Fibroblast of gingiva (primary cell): ENCODE measurements around the gene PSMC5.

Experiments
- DNase-seq: peaks from one replicate; pipeline ENCODE4 v3.0.0-alpha.2; 2011; ENCODE audit warnings: low read depth

PSMC5 gene

DNA sequence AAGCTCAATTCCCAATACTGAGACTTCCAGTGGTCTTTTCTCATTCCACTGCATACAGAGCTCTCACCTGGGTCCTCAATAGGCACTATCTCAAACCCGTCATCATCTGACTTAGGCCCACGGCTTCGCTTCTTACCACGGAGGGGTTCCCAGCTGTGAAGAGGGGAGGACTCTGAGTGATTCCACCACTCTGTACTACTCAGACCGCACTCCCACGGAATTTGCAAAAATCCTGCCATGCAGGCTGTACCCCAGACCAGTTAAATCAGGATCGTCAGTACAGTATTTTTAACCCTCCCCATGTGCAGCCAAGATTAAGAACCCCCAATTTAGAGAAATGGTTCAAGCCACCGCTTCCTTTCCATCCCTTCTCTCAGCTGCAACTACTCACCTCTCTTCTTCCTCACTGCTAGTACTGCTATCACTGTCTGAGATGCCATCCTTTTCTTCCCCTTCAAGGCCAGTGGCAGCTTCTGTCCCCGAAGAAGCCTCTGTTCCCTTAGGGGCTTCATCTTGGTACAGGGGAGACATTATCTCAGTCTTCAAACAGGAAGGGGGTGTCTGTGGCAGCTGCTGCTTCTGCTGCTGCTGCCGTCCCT, 6.2 kb upstream of the PSMC5 start:
- no peak for DNase-seq

DNA sequence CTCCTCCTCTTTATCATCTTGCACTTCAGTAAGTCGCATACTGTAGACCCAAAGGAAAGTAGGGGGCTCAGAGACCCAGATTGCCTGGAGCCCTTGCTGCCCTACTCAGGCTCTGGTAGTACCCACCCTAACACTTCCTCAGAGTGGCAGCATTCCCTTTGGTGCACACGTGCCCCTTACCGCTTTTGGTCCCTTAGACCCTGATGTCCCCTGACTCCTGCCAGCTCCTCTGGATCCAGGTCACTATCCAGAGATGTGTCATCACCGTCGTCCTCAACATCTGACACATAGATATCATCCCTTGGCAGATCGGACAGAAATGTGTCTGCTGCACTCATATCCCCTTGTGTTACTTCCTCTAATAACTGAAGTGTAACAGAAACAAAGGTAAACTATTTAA, 5.4 kb upstream of the PSMC5 start:
- no peak for DNase-seq

DNA sequence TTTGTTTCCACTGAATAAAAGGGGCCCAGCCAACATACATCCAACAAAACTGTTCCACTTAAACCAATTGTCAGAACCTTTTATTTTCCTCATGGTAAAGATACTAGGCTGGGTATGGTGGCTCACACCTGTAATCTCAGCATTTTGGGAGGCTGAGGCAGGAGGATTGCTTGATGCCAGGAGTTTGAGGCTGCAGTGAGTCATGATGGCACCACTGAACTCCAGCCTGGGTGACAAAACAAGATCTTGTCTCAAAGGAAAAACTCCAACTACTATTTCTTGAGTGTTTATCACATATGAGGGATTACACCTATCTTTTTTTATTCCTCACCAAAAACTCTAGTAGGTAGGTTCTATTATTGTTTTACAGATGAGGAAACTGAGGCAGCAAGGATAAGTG, 4.7 kb upstream of the PSMC5 start:
- no peak for DNase-seq

DNA sequence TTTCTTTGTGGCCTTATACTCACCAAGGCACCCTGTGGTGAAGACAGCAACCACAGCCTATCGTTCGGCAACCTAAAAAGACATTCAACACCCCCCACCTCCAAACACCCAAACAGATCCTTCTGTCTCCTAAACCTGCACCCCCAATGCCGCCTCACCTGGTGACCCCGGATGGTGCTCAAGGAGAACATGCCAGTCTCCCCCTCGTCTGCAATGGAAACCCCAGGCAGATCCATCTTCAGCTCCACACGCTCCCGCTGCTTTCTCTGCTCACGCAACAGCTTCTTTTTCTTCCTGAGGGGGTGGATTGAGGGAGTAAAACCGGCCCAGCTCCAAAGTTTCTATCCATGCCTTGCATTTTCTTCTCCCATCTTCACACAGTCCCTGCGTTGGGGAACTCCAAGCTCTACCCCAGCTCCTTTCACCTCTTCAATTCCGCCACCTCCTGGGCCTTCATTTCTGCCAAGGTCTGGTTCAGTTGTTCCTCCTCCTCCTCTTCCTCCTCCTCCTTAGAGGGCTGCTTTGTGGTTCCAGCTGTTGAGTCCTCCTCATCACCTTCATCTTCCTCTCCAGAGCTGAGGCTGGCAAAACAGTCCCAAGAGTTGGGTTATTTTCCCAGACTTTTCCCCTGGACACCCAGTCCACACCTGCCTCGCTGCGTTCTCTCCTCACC, 3.4 kb upstream of the PSMC5 start:
- DNase-seq, result no peak

DNA sequence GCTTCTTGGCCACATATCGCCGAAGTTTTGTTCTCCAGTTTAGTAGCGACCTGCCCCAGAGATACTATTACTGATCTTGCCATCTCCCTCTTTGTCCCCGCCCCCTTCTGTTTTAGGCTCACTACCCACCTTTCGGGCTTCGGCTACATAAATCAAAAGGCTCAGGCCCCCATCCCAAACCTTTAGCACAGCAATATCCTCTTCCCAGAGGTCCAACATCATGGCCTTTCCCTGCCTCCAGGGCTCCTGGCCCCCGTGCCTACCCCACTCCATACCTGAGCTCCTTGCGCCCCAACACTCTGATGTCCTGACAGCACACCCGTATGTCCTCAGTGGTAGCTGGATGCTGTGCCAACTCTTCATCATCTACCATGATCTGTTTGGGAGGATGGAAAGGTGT, 2.9 kb upstream of the PSMC5 start:
- DNase-seq, result no peak

DNA sequence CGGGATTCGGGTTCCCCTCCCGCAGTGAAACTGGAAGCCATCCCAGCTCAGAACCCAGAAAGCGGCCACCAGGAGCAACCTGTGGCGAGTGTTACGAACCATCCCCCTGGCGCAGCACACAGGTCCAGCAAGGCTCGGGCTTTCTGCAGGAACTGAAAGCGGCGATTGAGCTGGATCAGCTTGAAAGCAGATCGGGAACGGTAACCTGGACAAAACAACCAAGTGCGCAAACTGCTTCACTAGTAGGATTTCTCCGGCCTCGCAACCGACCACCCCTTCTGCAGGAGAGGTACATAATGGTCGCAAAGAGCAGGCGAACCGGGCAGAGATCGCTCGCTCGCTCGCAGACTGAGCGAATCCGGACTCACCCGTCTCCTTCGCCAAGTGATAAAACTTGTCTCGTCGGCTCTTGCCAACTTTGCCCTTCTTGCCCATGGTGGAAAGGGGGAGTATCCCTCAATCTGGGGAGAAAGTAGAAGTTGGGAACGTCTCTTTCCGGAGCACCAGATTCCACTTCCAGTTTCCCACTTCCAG, 696 bp upstream of the PSMC5 start:
- peak; percentile 25 for DNase-seq

DNA sequence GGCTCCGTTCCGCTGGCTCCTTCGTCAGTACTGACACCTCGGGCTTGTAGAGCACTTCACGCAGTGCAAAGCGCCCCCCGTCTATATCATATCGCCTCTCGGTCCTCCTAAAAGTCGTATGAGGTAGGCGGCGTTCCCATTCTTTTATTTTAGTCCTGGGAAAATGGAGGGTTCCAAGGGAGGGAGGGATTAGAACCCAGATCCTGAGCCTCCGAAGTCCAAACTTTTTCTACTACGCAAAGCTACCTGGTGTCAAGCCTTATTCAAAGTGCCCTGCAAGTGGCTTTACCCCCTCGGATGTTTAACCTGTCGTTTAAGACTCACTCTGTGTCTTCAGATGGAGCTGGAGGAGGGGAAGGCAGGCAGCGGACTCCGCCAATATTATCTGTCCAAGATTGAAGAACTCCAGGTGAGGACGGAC, 580 bp downstream of the PSMC5 start:
- DNase-seq, result no peak

DNA sequence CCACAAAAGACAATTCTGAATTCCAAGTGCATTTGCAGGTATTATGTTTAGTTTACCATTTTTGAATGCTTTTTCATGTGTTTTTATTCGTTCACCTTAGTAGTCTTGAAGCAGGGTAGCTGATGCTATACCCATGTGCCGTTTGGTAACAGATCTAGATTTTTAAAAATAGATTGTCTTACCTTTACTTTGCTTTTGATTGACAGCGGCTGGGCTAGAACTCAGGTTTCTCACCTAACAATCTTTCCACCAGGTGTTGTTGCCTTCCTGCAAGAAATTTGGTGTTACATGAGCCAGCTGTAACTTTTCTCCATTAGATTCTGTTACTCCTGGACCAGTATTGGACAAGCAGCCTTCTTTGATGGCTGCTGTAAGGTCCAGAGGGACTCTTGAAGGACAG, 1.7 kb downstream of the PSMC5 start:
- no peak for DNase-seq

DNA sequence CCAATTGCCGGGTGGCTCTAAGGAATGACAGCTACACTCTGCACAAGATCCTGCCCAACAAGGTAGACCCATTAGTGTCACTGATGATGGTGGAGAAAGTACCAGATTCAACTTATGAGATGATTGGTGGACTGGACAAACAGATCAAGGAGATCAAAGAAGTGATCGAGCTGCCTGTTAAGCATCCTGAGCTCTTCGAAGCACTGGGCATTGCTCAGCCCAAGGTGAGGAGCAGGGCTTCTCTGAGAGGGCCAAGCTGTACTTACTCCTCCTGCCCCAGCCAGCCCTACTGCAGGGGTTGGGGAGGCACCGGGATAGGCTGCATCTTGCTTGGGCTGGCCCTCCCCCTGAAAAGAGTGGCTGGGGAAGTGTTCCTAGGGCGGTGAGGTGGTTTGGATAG, 3.0 kb downstream of the PSMC5 start:
- DNase-seq, result no peak

DNA sequence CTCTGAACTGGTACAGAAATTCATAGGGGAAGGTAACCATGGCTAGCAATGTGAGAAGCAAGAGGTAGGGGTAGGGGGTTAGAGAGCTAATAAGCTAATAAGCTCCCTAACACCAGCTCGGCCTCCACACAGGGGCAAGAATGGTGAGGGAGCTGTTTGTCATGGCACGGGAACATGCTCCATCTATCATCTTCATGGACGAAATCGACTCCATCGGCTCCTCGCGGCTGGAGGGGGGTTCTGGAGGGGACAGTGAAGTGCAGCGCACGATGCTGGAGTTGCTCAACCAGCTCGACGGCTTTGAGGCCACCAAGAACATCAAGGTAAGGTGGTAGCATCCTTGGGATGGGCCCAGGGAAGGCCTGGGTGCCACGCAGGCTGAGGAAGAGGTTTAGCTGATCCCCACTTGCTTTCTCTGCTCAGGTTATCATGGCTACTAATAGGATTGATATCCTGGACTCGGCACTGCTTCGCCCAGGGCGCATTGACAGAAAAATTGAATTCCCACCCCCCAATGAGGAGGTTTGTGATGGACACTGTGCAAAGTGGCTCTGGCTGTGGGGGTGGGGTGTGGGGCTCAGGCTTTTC, 3.8 kb downstream of the PSMC5 start:
- DNase-seq, result no peak

DNA sequence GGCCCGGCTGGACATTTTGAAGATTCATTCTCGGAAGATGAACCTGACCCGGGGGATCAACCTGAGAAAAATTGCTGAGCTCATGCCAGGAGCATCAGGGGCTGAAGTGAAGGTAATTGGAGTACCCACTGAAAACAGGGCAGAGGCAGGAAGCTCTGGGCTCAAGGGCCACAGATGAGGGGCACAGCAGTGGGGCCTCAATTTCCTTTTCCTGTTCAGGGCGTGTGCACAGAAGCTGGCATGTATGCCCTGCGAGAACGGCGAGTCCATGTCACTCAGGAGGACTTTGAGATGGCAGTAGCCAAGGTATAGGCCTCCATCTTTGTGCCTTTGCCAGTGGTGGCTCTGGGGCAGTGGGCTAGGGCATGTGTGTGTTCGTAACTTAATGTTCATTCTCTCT, 4.3 kb downstream of the PSMC5 start:
- DNase-seq, result no peak

DNA sequence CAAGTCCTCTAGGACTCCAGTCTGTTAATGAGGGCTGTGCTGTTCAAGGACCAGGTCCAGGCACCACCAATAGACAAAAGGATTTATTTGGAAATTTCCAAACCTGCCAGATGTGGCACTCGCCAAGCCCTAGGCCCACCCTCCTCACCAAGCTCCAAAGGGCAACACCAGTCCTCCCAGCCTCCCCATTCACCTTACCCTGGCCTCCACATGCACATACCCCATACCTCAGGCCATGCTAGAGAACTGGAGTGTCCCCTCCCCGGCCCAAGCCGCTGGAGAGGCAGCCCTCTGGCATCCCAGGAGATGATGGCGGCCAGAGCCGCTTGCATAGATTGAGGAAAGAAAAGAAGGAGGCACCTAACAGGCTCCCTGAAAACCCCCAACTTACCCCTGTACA, 4.8 kb downstream of the PSMC5 start:
- DNase-seq, result no peak

DNA sequence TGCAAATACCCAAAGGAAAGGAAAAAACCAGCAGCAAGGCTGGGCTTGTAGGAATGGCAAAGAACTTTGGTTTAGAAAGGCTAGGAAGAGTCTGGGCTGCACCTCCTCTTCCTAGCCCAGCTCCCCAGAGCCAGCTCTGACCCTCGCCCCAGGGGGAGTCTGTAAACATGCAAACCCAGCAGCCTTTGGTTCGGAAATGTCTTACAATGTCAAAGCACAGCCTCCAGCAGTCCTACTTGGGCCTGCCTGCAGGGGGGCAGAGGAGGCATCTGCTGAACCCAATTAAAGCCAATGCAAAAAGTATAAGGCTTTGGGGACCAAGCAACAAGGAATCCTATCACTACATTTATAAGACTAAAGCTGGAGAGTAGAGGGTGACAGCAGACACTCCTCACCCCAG, 5.2 kb downstream of the PSMC5 start:
- no peak for DNase-seq

DNA sequence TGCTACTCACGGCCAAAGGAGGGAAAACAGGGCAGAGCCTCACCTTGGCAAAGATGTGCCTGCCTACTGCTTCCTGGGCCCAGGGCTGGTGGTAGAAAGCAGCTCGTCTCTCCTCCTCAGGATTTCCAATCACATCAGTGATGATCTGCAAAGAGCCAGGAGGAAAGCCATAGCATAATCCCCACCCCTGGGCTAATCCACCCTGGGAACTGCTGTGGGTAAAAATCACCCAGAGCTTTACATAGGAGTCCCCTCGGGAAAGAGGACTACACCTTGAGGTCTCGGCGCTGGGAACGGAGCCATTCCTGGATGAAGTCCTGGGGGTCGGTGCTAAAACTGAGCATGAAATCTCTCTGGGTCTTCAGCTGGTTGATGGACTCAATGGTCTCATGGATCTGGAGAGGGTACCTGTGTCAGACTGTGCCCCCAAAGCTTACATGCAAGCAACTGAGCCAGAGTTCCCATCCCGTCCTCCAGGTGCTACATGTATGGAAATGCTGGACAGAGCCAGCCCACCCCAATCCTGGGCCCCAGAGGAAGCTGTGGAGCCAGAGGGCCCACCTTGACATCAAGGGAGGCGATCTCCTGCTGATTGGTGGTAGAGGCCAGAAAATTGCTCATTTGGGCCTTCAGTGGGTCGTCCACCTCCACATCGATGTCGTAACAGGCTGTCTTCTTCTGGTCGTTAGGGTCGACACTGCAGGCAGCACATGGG, 6.0 kb downstream of the PSMC5 start:
- DNase-seq, result no peak

DNA sequence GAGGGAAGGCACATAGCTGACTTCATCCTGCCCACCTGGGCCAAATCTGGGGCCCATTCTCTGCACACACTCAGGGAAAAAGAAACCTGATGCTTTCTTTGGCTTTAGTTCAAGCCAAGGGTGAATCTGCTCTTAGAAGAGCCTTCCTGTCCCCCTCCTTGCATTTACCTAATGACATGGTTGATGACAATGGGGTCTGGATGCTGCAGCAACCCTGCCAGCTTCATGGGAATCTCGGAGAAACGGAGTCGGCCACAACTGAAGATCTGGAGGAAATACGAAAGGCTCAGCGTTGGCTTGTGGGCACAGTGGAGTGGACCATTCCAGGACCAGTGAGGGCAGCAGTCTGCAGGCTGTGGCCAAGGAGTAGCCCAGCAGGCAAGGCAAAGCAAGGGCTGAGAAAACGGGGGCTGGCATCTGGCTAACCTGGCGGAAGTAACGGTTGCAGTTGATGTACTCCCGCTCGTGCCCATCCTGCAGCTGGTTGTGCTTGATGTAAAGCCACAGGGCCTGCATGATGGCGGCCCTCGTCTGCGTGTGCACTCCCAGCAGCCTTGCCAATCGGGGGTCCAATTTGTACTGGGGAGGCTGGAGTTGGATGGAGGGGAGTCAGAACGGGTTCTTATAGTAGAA, 6.6 kb downstream of the PSMC5 start:
- no peak for DNase-seq

DNA sequence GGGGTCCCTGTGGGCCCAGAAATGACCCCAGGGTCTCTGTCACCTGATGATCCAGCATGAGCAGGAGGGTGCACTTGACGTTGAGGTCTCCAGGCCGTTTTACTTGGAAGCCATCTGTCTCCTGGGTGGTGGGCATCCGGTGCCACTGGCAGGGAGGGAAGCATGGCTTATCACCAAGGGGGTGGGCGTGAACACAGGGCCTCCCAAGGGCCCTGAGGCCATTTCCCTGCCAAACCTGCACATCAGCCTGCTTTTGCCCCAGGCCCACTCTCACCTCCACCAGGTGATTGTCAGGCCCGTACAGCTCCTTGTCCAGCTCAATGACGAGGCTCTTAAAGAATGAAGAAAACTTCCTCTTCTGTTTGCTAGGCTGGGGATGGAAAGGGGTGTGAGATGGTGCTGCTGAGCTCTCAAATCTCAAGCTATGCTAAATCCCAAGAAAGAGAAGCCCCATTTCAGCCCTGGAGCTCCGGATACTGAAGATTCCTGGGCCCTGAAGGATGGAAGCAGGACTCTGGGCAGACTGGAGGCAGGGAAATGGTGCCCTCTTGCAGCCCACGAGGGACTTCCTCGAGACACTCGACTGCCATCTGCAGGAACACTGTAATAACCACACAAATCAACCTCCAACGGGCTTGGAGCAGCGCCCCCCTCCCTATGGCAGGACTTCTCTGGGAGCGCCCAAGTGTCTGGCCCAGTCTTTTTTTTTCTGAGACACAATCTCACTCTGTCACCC, 7.4 kb downstream of the PSMC5 start:
- peak; percentile 75 for DNase-seq

DNA sequence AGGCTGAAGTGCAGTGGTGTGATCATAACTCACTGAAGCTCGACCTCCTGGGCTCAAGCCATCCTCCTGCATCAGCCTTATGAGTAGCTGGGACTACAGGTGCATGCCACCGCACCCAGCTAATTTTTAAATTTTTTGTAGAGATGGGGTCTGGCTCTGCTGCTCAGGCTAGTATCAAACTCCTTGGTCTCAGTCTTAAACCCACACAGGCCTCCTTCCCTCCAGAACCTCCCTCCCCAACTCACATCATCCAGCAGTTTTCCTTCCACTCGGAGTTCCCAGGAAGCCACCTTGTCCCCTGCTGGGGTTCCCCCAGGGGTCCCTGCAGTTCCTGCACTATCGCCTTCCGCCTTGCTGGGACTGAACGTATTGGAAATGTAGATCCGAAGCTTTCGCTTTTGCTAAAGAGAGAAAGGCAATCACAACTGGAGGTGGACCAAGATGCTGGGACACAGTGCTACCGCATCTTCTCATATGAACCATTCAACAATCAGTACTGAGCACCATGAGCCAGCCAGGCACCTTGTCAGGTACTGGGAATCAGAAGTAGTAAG, 8.0 kb downstream of the PSMC5 start:
- no peak for DNase-seq

DNA sequence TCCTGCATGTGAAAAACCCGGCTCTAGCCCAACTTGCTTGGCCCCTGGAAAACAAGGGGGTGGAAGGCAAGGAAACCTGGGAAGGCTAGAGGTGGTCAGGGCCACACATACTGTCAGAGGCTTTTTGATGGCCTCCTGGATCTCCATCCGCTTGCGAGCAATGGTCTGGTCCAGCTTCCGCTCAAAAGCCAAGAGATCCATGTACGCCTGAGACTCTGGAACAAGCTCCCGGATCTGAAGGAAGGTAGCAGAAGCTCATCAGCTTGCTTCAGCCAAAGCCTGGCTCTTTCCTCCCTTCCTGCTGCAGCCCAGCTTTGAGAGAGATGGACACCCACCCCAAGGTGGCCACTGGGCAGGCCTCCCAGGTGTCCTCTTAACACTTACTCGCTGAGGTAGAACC, 9.6 kb downstream of the PSMC5 start:
- DNase-seq, result no peak

DNA sequence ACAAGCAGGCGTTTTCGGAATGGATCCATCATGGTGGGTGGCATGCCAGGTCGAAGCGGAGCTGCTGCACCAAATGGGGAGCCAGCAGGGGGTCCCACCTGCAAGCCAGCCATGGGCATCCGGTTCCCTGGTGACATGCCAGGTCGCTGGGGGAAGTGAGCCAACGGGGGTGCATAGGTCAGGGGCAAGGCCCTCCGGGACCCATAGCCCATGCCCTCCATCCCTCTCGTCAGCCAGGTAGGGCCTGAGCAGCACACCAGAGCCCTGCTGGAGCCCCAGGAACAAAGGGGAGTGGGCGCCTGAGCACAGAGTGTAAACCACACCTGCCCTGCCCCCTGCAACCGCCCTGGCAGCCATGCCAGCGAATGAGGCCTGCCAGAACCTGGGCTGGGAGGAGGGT, 10.2 kb downstream of the PSMC5 start:
- no peak for DNase-seq

DNA sequence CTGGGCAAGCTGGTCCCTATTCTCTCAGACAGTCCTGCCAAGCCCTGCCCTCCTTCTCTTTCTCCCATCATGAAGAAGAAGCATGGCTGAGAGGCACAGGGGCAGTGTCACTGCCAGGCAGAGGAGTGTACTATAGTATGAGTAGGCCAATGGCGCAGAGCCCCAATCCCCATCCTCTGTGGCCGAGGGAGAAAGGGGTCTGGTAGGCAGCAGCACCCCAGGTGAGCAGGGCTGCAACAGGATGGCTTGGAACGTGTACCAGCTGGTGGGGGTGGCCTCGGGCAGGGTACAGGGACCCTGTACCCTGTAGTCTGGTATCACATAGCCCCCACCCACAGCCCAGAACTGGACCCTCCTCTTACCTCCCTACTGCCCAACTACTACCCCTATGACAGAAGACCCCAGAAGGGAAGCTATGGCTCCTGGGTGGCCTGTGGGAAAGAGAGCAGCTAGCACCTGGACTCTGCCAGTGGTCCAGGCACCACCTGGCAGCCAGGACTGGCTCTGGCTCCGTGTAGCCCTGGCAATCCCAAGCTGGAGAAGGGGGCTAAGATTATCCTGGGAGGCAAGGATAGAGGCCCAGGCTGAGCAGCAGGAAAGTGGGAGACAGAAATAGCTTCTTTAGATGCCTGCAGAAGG, 10.8 kb downstream of the PSMC5 start:
- DNase-seq, result no peak

DNA sequence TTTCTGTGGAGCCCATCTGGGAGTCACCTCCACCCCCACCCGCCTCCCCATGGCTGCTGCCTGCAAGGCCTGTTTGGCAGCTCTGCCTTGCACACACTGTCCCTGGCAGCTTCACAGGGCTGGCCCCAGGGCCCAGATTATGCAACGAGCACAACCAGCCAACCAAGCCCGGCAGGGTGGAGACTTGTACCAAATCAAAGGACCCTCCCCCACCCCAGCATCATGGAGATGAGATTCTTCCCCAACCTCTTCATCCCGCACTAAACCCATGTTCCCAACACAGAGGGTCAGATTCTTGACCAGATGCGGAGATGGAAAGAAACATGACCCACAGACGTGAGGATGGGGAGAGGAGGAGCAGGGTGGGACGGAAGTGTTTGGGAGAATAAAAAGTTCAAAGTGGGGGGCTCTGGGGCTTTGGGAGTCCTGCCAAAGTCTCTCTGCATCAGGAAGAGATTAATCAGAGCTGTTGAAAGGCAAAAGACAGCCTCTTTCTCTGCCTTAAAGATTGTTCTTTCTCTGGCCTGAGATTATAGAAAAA, 11.5 kb downstream of the PSMC5 start:
- DNase-seq, result peak; percentile 95
